Suppressor macrophage (primary cell): ENCODE results near the gene RPS23.
"Not testable (repeated sequence)": the region's sequence is repeated elsewhere in the genome, so short reads cannot be mapped to it uniquely, and the experiment has no call there.

Experiments
- DNase-seq, 4 experiments: peaks; one replicate each; pipeline ENCODE4 v3.0.0-alpha.2; 2020 to 2022

RPS23 gene

DNA sequence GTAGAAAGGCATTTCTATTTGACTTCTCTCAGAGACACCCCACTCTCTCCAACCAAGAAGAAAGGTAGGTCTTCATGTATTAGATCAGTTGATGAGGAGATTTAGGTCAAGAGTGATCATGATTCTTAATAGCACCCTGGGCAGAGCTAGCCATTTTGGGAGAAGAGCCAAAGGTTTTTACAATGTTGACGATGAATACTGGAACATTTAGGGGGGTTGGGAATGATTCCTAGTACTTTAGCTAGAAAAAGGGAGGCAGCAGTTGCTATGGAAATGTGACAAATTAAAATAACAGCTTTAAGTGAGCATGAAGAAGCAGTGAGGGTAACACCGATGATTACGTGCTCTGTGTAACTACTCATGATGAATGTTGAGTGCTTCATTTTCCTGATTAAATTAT, 9.5 kb upstream of the RPS23 start:
- no peak for DNase-seq

DNA sequence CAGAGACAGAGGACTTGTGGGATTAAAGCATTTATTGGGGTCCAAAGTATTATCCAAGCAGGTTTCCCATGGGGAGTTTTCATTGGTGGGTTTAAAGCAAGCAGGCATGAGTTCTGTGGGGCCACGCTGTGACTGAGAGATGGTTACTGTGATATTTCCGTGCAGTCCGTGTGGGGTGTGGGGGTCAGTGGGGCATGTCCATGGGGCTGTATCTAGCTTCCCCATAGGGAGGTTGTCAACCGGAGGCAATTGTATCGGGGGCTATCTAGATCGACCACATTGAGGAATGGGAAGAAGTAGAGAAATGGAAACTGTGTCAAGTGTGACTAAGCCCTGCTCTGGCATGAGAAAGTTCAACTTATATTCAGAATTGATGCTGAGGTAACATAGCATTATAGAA, 7.1 kb upstream of the RPS23 start:
- no peak for DNase-seq

DNA sequence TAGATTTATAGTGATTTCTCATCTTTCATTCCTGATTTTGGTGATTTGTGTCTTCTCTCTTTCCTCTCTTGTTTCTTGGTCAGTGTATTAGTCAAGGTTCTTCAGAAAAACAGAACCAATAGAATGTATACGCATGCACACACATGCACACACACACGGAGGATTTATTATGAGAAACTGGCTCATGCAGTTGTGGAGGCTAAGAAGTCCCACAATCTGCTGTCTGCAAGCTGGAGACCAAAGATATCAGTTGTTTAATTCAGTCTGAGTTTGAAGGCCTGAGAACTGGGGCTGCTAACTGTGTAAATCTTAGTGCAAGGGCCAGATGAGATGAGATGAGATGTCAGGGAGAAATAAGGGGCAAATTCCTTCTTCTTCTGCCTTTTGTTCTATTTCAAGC, 5.7 kb upstream of the RPS23 start:
- DNase-seq, result no peak

DNA sequence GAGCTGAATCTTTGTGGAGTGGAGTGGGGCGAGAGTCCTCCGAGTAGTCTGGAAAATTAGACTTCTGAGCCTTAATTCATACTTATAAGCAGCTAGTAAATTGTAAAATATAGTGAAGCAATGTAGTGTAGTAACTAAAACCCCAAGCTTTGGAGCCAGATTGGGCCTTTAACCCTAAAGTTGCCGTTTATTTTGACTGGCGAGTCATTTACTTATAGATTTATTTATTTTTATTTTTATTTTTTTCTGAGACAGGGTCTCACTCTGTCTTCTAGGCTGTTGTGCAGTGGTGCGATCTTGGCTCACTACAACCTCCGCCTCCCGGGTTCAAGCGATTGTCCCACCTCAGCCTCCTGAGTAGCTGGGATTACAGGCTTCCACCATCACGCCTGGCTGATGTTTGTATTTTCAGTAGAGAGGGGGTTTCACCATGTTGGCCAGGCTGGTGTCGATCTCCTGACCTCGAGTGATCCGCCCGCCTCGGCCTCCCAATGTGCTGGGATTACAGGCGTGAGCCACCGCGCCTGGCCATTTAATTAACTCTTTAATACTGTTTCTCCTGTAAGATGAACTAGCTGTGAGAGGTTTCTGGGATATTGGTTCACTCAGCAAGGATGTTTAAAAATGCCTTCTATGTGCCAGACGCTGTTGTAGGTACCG, 687 bp upstream of the RPS23 start:
- no peak for DNase-seq

DNA sequence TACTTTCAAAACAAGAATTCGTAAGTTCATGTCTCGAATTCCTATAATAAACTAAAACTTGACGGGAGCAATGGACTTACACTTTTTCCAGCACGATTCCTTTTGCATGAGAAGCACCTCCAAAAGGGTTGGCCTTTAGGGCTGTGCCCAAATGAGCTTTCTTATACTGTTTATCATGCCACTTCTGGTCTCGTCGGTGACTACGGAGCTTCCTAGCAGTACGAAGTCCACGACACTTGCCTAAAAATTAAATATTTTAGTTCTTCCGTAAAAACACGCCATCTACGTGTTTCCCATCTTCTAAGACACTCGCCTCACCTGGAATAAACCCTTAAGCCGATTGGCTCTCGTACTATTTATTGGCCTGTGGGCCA, 554 bp downstream of the RPS23 start:
- DNase-seq, result peak; percentile 13 to 26 (median 20)

DNA sequence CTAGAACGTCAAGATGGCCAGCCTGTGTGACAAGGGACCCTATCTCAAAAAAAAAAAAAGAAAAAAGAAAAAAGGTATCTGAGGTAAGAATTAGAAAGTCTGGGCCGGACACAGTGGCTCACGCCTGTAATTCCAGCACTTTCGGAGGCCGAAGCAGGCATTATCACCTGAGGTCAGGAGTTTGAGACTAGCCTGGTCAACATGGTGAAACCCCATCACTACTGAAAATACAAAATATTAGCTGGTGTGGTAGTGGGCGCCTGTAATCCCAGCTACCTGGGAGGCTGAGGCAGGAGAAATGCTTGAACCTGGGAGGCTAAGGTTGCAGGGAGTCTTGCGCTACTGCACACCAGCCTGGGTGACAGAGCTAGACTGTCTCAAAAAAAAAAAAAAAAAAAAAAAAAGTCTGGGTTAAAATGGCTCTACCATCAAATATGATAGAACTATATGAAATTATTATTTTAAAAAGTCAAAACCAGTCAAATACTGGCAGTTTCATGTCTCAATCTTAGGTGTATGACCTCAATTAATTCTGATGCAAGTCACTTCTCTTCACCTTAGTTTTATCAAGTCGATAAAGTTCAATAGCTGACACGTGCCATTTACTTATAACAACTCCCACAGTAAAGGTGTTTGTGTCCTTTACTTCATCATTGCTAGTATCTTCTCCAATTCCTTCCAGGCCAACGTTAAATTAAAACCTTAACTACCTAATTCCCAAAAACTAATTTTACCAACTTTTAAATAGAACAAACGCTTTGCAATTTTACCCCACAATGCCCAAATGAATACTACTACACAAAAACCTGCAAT, 1.1 kb downstream of the RPS23 start:
- DNase-seq, result no peak

DNA sequence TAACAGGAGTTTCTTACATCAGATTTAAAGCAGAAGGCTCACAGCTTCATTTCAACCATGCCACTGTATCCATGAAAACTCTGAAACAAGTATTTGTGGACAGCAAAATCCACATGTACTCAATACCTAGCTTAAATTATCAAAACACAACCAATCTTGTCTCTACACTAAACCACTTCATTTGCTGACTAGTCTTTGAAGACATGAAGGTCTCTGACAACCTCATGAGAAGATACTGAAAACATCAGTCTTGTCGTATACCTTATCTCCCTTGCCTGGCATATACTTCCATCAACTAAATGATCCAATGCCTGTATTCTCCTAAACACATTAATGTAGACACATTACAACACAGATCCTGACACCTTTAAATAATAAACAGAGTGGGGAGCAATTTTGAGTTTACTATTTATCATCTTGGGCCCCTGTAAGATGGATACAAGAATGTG, 2.9 kb downstream of the RPS23 start:
- no peak for DNase-seq

DNA sequence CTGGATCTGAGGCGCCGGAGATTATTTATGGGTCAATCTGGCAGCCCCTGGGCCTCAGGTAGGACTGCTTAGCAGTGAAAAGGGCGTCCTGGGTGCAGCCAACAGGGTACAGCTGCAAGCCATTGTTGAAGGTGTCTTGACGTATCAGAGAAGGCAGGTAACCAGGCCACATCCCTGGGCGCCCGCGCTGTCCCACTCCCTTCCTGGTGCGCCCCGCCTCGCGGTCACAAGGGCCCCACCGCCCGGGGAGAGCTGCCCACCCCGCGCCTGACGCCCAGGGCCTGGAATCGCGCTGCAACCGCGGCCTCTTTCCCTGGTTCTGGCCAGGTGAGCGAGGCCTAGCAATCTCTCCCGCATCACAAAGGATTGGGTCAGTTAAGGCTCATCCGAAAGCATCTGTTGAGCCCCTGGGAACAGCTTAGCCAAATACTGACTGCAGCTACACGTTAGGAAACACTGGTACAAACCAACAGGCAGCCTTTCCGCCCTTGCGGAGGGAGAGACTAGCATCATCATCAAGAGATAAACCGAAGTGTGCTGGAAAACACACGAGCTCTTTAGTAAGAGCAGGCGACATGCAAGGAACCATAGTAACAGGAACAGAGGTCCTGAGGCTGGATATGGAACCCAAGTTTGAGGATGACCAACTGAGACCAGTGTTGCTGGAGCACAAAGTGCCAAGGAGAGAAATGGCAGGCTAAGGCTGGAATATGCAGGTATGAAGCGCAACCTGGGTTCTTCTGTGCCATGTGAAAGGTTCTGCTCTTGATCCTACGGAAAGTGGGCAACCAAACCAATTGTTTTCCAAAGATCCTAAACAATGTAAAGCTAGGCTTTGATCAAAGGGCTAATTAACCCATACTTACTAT, 3.6 kb downstream of the RPS23 start:
- DNase-seq, result no peak

DNA sequence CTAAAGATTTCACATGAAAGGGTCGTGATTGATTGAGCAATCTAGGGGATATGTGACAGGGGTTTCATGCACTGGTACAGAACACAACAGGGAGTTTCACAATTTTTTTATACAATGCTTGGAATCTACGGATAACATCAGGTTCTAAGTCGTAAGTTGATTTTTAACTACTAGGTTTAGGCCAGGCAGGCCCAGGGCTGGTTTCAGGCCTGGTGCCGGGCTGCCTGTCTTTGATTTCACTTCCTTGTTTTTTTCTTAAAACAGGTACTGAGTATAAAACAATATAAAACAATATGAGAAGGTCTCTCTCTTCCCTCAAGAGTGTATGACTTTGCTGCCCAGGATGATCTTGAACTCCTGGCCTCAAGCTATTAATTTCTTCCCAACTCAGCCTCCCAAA, 4.7 kb downstream of the RPS23 start:
- DNase-seq, result not testable (repeated sequence)

DNA sequence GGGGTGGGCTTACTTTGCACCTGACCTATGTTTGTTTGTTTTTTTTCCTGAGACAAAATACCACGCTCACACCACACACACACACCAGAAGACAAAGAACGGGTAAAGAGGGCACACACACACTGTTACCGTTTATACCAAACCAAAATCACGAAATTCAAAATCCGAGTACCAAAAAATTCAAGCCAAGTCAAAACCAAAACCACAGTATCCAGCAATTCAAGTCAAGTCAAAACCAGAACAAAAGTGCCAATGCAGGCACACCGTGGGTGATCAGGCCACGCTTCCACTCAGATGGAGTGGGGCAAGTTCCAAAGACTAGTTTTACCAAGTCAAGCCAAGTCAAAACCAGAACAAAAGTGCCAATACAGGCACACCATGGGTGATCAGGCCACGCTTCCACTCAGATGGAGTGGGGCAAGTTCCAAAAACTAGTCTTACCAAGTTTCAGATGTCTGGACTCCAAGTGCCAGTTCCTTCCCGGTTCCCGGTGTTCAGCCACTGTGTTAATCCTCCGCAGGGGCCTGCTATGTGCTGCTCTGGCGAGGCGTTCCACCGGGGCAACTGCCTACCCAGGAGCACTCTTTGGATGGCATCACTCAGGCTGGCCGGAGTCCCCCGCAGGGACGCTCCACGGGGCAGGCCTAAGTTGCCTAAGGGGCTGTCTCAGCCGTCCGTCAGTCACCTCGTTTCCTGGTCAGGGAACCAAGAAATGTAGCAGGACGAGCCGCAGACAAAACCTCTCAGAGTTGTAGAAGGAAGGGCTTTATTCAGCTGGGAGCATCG, 5.4 kb downstream of the RPS23 start:
- not testable (repeated sequence) for DNase-seq

DNA sequence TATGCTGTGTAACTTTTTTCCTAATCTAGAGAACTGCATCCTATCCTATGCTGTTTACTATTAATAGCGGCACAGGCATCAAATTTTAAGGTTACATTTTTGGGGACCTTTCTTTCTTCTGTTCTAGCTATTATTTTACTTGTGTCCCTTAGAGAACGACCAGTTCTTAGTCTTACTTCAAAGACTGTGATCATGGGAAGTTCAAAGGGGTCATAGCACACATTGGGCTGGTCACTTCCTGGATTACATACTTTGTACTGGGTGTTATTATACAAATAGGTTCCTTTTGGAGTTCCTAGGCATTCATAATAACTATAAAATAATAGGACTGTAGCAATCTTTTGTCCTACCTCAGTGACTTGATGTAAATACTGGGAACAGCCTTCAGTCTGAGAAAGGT, 8.8 kb downstream of the RPS23 start:
- DNase-seq, result not testable (repeated sequence)

DNA sequence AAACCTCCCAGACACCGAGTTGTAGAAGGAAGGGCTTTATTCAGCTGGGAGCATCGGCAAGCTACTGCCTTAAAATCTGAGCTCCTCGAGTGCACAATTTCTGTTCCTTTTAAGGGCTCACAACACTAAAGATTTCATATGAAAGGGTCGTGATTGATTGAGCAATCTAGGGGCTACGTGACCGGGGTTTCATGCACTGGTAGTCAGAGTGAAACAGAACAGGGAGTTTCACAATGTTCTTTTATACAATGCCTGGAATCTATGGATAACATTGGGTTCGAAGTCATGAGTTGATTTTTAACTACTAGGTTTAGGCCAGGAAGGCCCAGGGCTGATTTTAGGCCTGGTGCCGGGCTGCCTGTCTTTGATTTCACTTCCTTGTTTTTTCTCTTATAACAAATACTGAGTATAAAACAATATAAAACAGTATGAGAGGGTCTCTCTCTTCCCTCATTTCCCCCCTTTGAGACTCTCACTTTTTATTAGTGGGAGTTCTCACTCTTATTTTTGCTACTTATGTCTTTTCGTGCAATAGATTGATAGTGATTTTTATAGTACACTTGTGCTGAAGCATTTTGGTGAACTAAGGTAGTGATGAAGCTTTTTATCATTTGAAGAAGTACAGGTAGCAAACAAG, 10.7 kb downstream of the RPS23 start:
- not testable (repeated sequence) for DNase-seq

DNA sequence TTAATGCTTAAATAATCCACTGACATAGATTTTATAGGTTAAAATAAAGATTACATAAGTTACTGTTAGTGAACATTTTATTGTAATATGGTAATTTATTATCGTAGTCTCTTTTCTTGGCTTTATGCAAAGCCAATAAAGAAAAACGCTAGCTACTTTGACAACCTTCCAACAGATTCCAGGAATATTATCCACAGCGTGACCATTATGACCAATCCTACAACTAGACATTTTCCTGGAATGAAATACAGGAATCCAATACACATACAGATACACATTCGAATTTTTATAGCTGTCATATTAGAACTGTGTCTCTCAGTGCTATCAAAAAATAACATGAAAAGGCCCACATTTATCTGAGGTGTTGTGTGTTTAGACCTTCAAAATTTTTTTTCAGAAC, 13.1 kb downstream of the RPS23 start:
- DNase-seq, result no peak

DNA sequence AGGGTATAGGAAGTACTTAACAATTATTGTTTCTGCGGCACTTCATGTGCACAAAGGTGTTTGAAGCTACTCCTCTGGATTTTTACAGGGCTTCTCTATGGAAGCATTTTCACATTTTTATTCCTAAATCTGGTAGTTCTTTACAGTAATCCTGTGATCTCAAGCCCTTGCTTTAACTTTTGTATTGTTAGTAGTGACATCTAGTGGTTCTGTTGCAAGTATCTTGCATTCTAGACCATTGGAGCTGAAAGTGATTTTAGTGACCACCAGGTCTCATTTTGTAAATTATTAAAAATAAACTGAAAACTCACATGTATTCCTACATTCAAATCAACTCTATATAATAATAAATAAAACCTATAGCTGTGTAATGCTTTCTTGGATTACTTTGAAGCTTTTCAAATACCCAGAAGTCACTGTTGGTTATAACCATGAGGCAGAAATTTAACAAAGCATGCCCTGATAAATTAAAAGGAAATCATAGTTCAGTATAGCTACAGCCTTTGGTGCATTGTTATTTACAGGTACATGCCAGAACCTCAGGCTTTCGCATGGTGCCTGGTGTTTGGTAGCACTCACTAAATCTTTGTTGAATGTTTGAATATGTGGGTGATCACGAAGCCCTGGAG, 18.9 kb downstream of the RPS23 start:
- peak in 2 of 4 experiments; percentile 25 to 40 for DNase-seq

DNA sequence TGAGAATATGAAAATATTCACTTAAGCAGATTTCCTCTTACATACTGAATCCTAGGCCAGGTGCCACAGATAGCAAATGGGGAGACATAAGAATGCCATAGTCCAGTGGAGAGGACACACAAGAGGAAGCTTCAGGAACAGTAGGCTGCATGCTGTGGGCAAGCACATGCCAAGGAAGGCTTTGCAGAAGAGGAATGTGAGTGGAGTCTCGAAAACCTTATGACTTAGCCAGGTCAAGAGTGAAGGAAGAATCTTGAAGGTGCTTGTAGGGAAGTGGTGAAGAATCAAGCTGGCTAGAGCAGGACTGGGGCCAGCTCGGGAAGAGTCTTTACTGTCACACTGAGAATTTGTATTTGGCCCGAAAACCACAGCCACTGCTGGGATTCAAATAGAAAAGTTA, 20.4 kb downstream of the RPS23 start:
- peak in 2 of 4 experiments; percentile 6 to 8 for DNase-seq

DNA sequence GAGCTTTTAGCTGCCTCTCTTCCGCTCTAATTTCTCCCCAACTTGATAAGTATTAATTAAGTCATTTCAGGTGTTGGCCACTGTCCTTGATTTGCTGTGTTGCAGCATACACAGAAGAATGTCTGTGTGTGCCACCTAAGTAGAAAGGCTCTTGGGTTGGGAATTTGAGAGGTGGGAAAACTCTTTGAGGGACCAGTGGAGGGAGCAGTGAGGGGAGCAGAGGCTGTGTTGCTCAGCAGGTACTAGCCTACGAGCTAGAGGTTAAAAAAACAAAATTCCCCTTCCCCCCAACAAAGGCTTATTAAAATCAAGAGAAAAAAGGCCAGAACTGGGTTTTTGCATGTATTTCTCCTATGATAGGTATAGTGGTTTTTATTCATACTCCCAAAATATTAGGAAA, 20.9 kb downstream of the RPS23 start:
- no peak for DNase-seq

DNA sequence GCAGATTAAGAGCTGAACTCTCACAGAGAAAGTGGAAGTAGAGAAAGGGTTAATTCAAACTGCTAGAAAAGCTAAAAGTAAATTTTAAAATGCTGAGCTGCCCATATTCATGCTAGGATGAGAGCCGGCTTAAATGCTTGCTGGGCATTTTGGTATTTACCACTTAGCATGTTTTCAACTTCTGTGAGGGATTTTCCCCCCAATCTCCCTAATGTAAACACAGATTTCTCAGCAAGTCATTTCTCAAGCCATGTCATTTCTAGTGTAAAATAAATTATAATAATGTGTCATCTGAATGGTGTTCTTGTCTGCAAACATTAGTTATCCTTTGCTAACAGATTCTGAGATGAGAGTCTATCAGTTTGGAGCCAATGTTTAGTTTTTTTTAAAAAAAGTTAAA, 22.3 kb downstream of the RPS23 start:
- DNase-seq, result peak in 2 of 4 experiments; percentile 8 to 12

DNA sequence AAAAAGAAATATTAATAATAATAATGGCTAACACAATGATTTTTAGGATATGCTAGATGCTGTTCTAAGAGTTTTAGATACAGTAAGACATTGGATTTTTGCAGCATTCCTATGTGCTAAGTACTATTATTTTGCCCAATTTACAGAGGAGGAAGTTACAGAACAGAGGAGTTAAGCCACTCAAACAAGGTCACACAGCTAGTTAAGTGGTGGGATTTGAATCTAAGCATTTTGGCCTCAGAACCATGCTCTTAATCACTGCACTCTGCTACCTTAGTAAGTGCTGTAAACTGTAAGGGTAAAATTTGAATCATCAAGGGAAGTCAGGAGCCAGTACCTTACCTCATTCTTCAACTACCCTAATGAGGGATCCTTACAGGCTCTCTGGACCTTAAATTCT, 25.4 kb downstream of the RPS23 start:
- DNase-seq, result no peak

DNA sequence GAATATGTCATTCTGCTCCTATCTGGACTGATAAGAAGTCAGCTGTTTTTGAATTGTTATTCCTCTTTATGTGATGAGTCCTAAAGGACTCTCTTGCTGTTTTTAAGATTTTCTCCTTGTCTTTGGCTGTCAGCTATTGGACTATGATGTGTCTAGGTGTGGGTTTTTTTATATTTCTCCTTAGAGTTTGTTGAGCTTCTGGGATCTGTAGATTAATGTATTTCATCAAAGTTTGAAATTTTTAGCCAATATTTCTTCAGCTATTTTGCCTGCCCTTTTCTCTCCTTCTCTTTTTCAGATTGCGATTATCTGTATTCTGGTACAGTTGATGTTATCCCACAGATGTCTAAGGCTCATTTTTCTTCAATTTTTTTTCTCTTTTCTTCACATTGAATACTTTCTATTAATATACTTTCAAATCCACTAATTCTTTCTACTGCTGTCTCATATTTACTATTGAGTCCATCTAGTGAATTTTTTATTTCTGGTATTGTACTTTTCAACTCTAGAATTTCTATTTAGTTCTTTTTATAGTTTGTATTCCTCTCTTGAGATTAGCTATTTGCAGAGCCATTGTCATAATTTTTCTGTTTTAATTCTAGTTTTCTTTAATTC, 31.1 kb downstream of the RPS23 start:
- no peak for DNase-seq

DNA sequence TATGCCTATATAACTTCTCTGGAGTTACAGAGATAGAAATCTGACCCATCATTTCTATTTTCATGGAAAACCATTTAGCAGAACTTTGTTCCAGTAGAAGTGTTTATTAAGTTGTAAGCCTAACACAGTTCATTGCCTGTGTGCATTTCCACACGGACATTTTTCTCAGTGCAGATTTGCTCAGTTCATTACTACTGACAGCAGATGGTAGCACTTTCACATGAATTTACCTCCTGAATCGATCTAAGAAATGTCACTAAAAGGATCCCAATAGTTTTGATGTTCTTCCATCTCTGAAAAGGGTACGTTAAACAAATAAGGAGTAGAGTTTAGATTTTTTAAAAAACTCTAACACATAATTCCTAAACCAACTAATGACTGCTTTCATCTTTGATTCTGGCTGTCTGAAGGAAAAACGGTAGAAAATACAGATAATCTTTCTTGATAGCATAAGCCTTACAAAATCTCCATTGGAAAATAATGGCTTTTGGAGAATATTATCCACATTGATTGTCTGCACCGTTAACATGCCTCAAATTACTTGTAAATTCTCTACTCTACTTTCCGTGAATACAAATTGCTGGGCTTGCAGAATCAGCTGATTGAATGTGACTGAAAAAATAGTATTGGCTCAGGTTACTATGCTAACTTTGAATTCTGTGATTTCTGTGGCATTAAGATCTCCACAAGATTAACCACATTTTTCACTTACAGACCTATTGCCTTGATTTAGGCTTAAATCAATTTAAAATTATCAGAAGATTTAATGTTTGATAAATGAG, 33.1 kb downstream of the RPS23 start:
- DNase-seq, result no peak
